ENCODE measurements around the gene RNU1-3.

The RNU1-3 gene

GRCh38 chr1:16621681-16622315 lies 45.0 kb downstream of the RNU1-3 start:
- in situ Hi-C loops (cut with MboI; ENCODE audit: low sequenced_read_pairs) = loop anchor here (25.0 kb wide), 3 partner anchors 109 to 534 kb away; partner anchors contain the start of gene RNU1-1

- in situ Hi-C loops (cut with MboI; ENCODE audit: low sequenced_read_pairs) = loop anchor here (25.0 kb wide), 3 partner anchors 109 to 534 kb away; partner anchors contain the start of gene RNU1-1
Observed at GRCh38 chr1:16621300-16621658, 45.5 kb downstream of the RNU1-3 start.

- in situ Hi-C loops (cut with MboI; ENCODE audit: low sequenced_read_pairs) = loop anchor here (25.0 kb wide), 3 partner anchors 108 to 533 kb away; partner anchors contain the start of gene RNU1-1
Observed at GRCh38 chr1:16619803-16620501, 46.8 kb downstream of the RNU1-3 start.

GRCh38 chr1:16618719-16619118 lies 48.0 kb downstream of the RNU1-3 start:
- in situ Hi-C loops (cut with MboI; ENCODE audit: low sequenced_read_pairs) = loop anchor here (25.0 kb wide), 3 partner anchors 106 to 531 kb away; partner anchors contain the start of gene RNU1-1

- in situ Hi-C loops (cut with MboI; ENCODE audit: low sequenced_read_pairs) = loop anchor here (25.0 kb wide), 3 partner anchors 106 to 531 kb away; partner anchors contain the start of gene RNU1-1
Observed at GRCh38 chr1:16617778-16618580, 48.8 kb downstream of the RNU1-3 start.

- in situ Hi-C loops (cut with MboI; ENCODE audit: low sequenced_read_pairs) = loop anchor here (25.0 kb wide), 3 partner anchors 105 to 530 kb away; partner anchors contain the start of gene RNU1-1
Observed at GRCh38 chr1:16617114-16617631, 49.6 kb downstream of the RNU1-3 start.

All from HL-60/S4 treated with retinoic acid at 250 ng/mL for 4 days and 3 days (cell line).